ENCODE results near the gene SCEL.
A peak's percentile ranks its signal among the peaks of the same experiment; 100 is the strongest.
"Not testable (repeated sequence)": the region's sequence is repeated elsewhere in the genome, so short reads cannot be mapped to it uniquely, and the experiment has no call there.

The SCEL gene

DNA sequence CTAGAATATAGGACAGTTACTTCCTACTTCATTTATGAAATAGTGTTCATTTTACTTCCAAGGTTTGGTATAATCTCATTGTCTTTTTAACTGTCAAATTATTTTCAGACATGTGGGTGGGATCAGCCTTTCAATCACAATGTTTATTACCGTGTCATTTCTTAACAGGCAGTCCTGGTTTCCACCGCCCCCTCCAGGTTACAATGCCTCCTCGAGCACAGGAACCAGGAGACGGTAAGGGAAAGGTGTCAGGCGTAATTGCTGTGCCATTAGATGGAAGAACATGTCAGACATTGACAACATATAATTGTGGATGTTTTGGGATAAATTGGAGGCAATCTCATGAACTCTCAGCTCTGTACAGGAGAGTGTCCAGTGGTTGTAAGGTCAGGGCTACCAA lies 36.5 kb downstream of the SCEL start:
- DNase-seq, result no peak

- no peak for DNase-seq
Observed at GRCh38 chr13:77574096-77574495, 38.6 kb downstream of the SCEL start.

DNA sequence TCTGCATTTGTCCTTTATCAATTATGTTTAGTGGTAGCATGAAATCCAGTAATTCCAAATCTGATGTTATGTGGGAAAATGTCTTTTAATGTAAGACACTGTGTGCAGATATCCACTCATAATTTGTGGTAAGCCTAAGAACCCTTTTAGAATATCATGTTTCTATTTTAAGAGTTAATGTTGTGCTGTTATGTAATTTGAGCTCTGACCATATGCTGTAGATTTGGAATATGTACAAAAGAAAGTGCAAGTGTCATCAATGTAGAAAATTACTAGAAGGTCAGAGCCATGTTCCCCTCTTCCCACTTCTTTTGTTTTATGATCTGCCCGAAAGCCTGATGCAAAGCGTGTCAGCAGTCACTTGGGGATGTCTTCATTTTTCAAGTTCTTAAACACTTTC lies 44.5 kb downstream of the SCEL start:
- DNase-seq, result no peak

DNA sequence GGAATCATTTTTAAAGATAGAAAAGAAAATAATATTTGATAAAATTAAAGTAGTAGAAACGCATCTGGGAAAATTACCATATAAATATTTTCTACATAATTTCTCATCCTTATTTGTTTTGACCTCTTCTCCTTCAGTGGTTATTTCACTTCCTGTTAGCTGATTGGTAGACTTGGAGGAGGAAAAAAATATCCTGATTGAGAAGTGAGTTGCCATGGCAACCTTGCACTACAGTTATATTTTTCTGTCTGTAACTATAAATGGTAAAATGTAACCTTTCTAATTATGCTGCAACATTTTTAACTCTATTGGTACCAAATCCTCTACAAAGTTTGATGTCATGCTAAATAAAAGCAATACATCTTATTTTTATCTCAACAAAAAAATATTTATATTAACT lies 45.2 kb downstream of the SCEL start:
- DNase-seq, result no peak

GRCh38 chr13:77583581-77583980 lies 48.1 kb downstream of the SCEL start:
- DNase-seq, result no peak

- DNase-seq, result no peak
Observed at GRCh38 chr13:77584106-77584505, 48.6 kb downstream of the SCEL start.

GRCh38 chr13:77595166-77595810 lies 59.8 kb downstream of the SCEL start:
- no peak for DNase-seq

DNA sequence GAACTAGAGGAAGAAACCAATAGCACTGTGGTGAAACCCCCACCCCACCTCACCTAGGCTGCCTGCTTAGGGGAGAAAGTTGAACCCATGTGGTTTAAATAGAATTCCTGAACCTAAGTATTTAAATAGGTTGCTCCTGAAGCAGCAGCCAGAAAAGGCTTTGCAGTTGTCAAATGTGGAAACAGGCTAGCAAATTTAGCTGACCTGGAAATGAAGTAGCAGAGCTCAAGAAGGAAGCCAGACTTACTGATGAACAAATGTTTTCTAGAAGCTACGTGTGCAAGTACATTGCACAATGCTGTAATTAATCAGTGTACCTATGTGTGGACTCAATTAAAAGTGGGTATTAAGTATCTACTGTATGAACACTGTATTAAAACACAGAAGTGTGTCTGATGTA lies 61.3 kb downstream of the SCEL start:
- no peak for DNase-seq

GRCh38 chr13:77599351-77599750 lies 63.8 kb downstream of the SCEL start:
- no peak for DNase-seq

DNA sequence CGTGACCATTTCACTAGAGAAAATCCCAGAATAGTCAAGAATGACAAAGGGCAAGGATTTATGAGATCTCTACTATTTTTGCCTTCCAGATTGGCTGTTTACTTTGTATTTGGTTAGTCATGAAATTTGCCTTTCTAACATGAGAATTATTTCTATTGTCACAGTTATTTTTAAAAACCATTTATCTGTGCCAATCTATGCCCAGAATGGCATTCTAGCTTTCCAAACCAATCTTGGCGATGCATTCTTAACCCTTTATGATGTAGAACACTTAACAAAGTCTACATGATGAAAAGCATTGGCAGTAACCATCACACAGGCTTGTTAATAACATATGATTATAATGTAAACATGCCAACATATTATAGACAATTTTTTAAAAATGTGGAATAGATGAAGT lies 65.2 kb downstream of the SCEL start:
- no peak for DNase-seq

GRCh38 chr13:77611068-77611467 lies 75.6 kb downstream of the SCEL start:
- DNase-seq, result no peak

DNA sequence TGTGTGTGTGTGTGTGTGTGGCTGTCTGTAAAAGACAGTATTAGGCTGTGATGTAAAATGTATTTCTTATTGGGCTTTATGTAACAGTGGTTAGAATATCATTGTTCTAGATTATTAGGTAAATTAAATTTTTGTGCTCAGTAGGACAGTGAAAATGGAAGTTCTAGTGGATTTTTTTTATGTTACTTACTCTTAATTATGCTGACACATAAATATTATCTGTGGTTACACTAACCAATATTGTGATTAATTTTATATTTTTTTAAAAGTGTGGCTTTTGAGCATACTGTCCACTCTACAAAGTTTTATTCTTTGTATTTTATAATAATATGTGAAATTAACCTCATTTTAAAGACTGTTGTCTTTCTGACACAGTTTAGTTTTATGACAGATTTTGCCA lies 80.5 kb downstream of the SCEL start:
- no peak for DNase-seq

DNA sequence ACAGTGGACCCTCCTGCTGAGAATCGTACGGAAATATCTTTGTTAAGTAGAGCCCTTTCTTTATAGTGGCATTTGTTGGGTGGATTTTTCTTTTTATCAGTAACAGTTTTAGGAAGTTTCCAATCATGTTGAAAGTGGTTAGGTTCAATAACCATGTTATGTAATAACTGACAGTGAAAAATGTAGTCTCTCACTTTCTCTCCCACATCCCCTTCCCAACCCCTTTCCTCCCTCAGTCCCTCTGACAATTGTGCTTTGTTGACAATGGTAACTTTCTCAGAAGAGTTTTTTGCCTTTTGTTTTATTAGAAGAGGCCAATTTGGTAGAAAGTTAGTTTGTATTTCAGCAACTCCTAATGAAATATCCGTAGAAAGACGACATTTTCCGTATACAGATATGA lies 84.1 kb downstream of the SCEL start:
- no peak for DNase-seq

DNA sequence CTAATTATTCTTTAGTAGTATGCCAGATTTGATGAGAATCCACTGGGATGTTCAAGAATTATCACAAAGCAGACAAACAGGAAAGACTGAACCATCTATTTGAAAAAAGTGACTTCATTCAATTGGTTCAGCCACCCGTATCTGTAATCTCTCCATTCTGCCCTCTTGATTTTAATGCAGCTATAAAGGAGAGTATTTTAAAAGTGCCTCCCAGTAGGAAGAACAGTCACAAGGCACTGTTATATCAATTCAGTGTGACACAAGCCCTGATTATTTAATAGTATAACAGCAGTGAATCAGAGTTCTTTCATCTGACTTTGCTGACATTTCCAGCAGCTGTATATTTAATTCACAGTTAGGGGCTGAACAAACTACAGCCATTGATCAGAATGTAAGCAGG lies 84.6 kb downstream of the SCEL start:
- no peak for DNase-seq

GRCh38 chr13:77623806-77624205 lies 88.3 kb downstream of the SCEL start:
- DNase-seq, result no peak

DNA sequence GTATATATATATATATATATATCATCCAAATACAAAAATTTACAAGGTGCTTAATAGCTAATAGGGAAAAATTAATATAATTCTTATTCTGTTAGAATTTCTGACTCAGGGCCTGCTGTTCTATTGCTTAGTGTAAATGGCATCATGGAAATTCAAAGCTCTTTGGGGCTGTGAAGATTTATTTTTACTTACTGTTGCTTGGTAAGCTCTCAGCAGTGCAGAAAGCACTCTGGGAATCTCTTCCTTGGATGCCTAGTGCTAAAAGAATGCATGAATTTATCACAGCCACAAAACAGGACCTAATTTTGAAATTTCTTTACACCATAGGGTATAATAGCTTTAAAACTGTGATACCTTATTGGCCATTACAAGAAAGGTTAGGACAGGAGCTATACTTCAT lies 92.7 kb downstream of the SCEL start:
- no peak for DNase-seq

- peak; percentile 11 to 25 for DNase-seq
Observed at GRCh38 chr13:77637588-77637987, 102.1 kb downstream of the SCEL start.

GRCh38 chr13:77650409-77650808 lies 114.9 kb downstream of the SCEL start:
- no peak for DNase-seq

DNA sequence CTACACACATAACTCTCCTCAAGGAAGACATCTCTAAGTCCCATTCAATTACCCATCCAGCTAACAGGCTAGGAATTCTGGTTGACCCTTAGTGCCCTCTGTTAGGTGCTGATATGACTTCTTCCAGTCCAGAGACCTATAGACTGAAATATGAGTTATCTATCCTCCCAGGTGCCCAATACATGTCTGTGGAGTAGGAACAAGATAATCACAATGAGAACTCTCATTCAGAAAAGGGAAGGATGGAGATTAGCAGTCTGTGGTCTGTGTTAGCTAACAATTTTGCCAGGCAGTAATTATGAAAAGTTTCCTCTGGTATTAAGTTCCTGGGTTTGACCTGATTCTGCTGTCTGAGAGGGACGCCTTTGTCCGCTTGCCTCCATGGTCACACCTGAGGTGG lies 117.8 kb downstream of the SCEL start:
- DNase-seq, result no peak

DNA sequence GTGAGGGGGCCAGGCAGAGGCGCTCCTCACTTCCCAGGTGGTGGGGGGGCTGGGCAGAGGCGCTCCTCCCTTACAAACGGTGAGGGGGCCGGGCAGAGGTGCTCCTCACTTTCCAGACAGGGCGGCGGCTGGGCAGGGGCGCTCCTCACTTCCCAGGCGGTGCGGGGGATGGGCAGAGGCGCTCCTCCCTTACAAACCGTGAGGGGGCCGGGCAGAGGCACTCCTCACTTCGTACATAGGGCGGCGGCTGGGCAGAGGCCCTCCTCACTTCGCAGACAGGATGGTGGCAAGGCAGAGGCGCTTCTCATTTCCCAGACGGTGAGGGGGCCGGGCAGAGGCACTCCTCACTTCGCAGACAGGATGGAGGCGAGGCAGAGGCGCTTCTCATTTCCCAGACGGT lies 124.5 kb downstream of the SCEL start:
- not testable (repeated sequence) for DNase-seq

- no peak for DNase-seq
Observed at GRCh38 chr13:77660841-77661250, 125.3 kb downstream of the SCEL start.

- not testable (repeated sequence) for DNase-seq
Observed at GRCh38 chr13:77662301-77662700, 126.8 kb downstream of the SCEL start.

GRCh38 chr13:77662831-77663230 lies 127.3 kb downstream of the SCEL start:
- not testable (repeated sequence) for DNase-seq

GRCh38 chr13:77674852-77675251 lies 139.3 kb downstream of the SCEL start:
- no peak for DNase-seq

DNA sequence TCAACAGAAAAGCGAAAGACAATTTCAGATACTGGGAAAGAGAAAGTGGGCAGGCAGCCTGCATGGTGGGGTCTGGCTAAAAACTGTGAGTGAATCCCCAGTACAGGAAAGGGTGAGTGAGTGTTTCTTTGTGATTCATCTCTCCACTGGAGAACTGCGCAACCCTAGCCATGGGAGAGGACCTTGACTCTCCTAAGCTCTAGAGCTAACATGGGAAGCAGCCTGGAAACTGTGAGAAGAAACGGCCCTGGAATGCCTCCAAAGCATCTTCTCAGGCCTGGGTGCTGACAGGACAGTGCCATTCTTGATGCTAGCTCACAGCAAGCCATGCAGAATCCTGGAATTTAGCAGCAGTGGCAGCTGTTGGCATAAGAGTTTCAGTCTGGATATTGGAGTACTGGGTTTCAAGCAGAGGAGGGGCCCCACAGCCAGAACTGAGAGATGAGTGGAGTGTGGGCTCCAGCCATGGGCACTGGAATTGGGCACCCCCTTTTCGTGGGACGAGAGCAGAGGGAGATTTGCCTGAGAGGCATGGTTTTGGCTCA lies 143.3 kb downstream of the SCEL start:
- DNase-seq, result no peak

All from NCI-H187 (cell line).